WTC11 (cell line): ENCODE measurements around the gene PLCB2. TPM values are rescaled to one million over a fixed set of nuclear protein-coding genes. Genes with fewer than 3 reads are reported as not detected.

Experiments
- EMX1 ChIP-seq: fragments of 250-450 bp; sonication (Bioruptor Pico); IDR thresholded peaks from 2 replicates; pipeline ENCODE4 v1.8.0; 2021; ENCODE audit warnings: mild to moderate bottlenecking
- ESRRA ChIP-seq: sonication (generic); formaldehyde crosslinking; IDR thresholded peaks from 2 replicates; pipeline ENCODE4 v1.8.1; 2022; ENCODE audit warnings: mild to moderate bottlenecking, missing genetic modification reagents, borderline replicate concordance
- GTF2I ChIP-seq: fragments of 250-450 bp; sonication (Bioruptor Pico); conservative IDR thresholded peaks from 2 replicates; pipeline ENCODE4 v1.4.0; 2021; ENCODE audit warnings: mild to moderate bottlenecking
- JAZF1 ChIP-seq: fragments of 250-450 bp; sonication (Bioruptor Pico); IDR thresholded peaks from 2 replicates; pipeline ENCODE4 v1.9.0; 2021; ENCODE audit warnings: moderate library complexity, mild to moderate bottlenecking, inconsistent platforms
- JUN ChIP-seq: sonication (generic); formaldehyde crosslinking; IDR thresholded peaks from 2 replicates; pipeline ENCODE4 v1.8.0; 2023; ENCODE audit warnings: mild to moderate bottlenecking, missing genetic modification reagents
- NFE2L1 ChIP-seq: sonication (generic); formaldehyde crosslinking; IDR thresholded peaks from 2 replicates; pipeline ENCODE4 v1.8.1; 2023; ENCODE audit warnings: missing genetic modification reagents
- NR3C1 ChIP-seq: sonication (generic); formaldehyde crosslinking; conservative IDR thresholded peaks from 2 replicates; pipeline ENCODE4 v1.8.1; 2023; ENCODE audit warnings: low read depth, mild to moderate bottlenecking, missing genetic modification reagents
- OVOL2 ChIP-seq: fragments of 250-450 bp; sonication (Bioruptor Pico); IDR thresholded peaks from 2 replicates; pipeline ENCODE4 v1.9.0; 2021; ENCODE audit warnings: mild to moderate bottlenecking, borderline replicate concordance
- RORB ChIP-seq: fragments of 250-450 bp; sonication (Bioruptor Pico); IDR thresholded peaks from 2 replicates; pipeline ENCODE4 v1.9.0; 2021; ENCODE audit warnings: mild to moderate bottlenecking
- SOX15 ChIP-seq: fragments of 250-450 bp; sonication (Bioruptor Pico); IDR thresholded peaks from 2 replicates; pipeline ENCODE4 v1.9.0; 2021; ENCODE audit warnings: mild to moderate bottlenecking
- TEAD1 ChIP-seq: sonication (generic); formaldehyde crosslinking; IDR thresholded peaks from 2 replicates; pipeline ENCODE4 v1.8.0; 2022; ENCODE audit warnings: mild to moderate bottlenecking, missing genetic modification reagents
- ZNF232 ChIP-seq: sonication (generic); formaldehyde crosslinking; IDR thresholded peaks from 2 replicates; pipeline ENCODE4 v1.8.0; 2022; ENCODE audit warnings: mild to moderate bottlenecking, missing genetic modification reagents
- ZNF317 ChIP-seq: sonication (generic); formaldehyde crosslinking; IDR thresholded peaks from 2 replicates; pipeline ENCODE4 v1.8.1; 2023; ENCODE audit warnings: low read depth, mild to moderate bottlenecking, moderate library complexity, missing genetic modification reagents, borderline replicate concordance
- total RNA-seq: library from RNA; stranded (reverse); gene quantifications from 3 replicates; pipeline ENCODE4 v1.2.3, GENCODE V29; 2021
- TF ChIP-seq, protein P1 (sequence below): sonication (generic); formaldehyde crosslinking; IDR thresholded peaks from 2 replicates; pipeline ENCODE4 v1.8.0; 2022; ENCODE audit warnings: mild to moderate bottlenecking, missing genetic modification reagents
- TF ChIP-seq, protein P2 (sequence below): sonication (generic); formaldehyde crosslinking; IDR thresholded peaks from 2 replicates; pipeline ENCODE4 v1.8.0; 2023; ENCODE audit warnings: mild to moderate bottlenecking, missing genetic modification reagents
- TF ChIP-seq, protein P3 (sequence below): sonication (generic); formaldehyde crosslinking; IDR thresholded peaks from 2 replicates; pipeline ENCODE4 v1.8.0; 2023; ENCODE audit warnings: missing genetic modification reagents
- TF ChIP-seq, protein P4 (sequence below): sonication (generic); formaldehyde crosslinking; IDR thresholded peaks from 2 replicates; pipeline ENCODE4 v1.8.1; 2022; ENCODE audit warnings: low read depth, mild to moderate bottlenecking, moderate library complexity, missing genetic modification reagents, borderline replicate concordance
- TF ChIP-seq, protein P5 (sequence below): sonication (generic); formaldehyde crosslinking; IDR thresholded peaks from 2 replicates; pipeline ENCODE4 v1.8.0; 2022; ENCODE audit warnings: mild to moderate bottlenecking, missing genetic modification reagents
- TF ChIP-seq, protein P6 (sequence below): sonication (generic); formaldehyde crosslinking; IDR thresholded peaks from 2 replicates; pipeline ENCODE4 v1.8.1; 2022; ENCODE audit warnings: low read depth, missing genetic modification reagents, borderline replicate concordance
- TF ChIP-seq, protein P7 (sequence below): sonication (generic); formaldehyde crosslinking; IDR thresholded peaks from 2 replicates; pipeline ENCODE4 v1.8.0; 2022; ENCODE audit warnings: mild to moderate bottlenecking, missing genetic modification reagents
- TF ChIP-seq, protein P8 (sequence below): fragments of 250-450 bp; sonication (Bioruptor Pico); IDR thresholded peaks from 2 replicates; pipeline ENCODE4 v1.9.0; 2021; ENCODE audit warnings: mild to moderate bottlenecking, borderline replicate concordance

PLCB2 gene
- total RNA-seq, 1 experiment from 2014 or later = 15.2 TPM

DNA sequence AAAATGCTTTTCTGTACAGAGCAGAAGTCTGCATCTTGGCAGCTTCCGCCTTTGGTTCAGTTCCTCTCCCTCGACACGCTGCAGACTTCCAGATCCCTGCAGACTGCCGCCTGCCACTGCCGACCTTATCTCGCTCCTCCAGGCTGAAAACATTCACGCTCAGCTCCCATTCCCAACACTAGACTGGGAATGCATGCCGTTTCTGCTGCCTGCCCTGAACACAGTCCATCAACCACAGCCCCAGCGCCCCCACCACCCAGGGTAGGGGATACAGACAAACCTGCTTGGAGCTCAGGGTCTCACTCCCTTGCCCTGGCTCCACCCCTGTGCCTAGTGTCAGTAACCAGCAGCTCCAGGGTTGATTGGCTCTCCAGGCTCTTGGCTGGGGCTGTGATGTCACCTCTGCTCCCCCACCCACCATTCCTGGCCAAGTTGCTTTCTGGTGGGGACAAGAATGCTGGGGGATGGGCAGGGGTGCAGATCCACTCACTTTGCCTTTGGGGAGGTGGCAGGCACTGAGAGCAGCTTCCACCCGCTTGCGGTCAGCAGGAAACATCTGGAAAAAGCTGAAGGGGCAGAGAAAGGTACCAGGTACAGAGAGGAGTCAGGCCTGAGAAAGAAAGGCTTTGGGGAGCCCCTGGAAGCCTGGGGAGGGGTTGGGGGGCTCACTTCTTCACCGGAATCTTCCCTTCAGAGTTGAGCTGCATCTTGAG is 6.1 kb downstream of the PLCB2 start (continued):
- TF ChIP-seq JUN = no peak
- TF ChIP-seq RORB (CRISPR knock-in tag) = no peak
- no peak for TF ChIP-seq OVOL2 (CRISPR knock-in tag)
- TF ChIP-seq TEAD1 = 0 out of 2 replicates have a peak, but pooled peaks have one; percentile 25
- TF ChIP-seq ZNF317 (CRISPR knock-in tag) = no peak
- TF ChIP-seq GTF2I (CRISPR knock-in tag) = 0 out of 2 replicates have a peak, but pooled peaks have one; percentile 3
- TF ChIP-seq, protein P1, sequence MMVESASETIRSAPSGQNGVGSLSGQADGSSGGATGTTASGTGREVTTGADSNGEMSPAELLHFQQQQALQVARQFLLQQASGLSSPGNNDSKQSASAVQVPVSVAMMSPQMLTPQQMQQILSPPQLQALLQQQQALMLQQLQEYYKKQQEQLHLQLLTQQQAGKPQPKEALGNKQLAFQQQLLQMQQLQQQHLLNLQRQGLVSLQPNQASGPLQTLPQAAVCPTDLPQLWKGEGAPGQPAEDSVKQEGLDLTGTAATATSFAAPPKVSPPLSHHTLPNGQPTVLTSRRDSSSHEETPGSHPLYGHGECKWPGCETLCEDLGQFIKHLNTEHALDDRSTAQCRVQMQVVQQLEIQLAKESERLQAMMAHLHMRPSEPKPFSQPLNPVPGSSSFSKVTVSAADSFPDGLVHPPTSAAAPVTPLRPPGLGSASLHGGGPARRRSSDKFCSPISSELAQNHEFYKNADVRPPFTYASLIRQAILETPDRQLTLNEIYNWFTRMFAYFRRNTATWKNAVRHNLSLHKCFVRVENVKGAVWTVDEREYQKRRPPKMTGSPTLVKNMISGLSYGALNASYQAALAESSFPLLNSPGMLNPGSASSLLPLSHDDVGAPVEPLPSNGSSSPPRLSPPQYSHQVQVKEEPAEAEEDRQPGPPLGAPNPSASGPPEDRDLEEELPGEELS (CRISPR knock-in tag) = no peak
- TF ChIP-seq NR3C1 = no peak
- TF ChIP-seq, protein P2, sequence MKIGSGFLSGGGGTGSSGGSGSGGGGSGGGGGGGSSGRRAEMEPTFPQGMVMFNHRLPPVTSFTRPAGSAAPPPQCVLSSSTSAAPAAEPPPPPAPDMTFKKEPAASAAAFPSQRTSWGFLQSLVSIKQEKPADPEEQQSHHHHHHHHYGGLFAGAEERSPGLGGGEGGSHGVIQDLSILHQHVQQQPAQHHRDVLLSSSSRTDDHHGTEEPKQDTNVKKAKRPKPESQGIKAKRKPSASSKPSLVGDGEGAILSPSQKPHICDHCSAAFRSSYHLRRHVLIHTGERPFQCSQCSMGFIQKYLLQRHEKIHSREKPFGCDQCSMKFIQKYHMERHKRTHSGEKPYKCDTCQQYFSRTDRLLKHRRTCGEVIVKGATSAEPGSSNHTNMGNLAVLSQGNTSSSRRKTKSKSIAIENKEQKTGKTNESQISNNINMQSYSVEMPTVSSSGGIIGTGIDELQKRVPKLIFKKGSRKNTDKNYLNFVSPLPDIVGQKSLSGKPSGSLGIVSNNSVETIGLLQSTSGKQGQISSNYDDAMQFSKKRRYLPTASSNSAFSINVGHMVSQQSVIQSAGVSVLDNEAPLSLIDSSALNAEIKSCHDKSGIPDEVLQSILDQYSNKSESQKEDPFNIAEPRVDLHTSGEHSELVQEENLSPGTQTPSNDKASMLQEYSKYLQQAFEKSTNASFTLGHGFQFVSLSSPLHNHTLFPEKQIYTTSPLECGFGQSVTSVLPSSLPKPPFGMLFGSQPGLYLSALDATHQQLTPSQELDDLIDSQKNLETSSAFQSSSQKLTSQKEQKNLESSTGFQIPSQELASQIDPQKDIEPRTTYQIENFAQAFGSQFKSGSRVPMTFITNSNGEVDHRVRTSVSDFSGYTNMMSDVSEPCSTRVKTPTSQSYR (CRISPR knock-in tag) = 0 out of 2 replicates have a peak, but pooled peaks have one; percentile 33
- TF ChIP-seq, protein P3, sequence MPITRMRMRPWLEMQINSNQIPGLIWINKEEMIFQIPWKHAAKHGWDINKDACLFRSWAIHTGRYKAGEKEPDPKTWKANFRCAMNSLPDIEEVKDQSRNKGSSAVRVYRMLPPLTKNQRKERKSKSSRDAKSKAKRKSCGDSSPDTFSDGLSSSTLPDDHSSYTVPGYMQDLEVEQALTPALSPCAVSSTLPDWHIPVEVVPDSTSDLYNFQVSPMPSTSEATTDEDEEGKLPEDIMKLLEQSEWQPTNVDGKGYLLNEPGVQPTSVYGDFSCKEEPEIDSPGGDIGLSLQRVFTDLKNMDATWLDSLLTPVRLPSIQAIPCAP (CRISPR knock-in tag) = no peak
- no peak for TF ChIP-seq JAZF1
- TF ChIP-seq ESRRA = no peak
- TF ChIP-seq, protein P4, sequence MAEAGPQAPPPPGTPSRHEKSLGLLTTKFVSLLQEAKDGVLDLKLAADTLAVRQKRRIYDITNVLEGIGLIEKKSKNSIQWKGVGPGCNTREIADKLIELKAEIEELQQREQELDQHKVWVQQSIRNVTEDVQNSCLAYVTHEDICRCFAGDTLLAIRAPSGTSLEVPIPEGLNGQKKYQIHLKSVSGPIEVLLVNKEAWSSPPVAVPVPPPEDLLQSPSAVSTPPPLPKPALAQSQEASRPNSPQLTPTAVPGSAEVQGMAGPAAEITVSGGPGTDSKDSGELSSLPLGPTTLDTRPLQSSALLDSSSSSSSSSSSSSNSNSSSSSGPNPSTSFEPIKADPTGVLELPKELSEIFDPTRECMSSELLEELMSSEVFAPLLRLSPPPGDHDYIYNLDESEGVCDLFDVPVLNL (CRISPR knock-in tag) = no peak
- TF ChIP-seq SOX15 (CRISPR knock-in tag) = no peak
- TF ChIP-seq, protein P5, sequence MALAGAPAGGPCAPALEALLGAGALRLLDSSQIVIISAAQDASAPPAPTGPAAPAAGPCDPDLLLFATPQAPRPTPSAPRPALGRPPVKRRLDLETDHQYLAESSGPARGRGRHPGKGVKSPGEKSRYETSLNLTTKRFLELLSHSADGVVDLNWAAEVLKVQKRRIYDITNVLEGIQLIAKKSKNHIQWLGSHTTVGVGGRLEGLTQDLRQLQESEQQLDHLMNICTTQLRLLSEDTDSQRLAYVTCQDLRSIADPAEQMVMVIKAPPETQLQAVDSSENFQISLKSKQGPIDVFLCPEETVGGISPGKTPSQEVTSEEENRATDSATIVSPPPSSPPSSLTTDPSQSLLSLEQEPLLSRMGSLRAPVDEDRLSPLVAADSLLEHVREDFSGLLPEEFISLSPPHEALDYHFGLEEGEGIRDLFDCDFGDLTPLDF = no peak
- TF ChIP-seq, protein P6, sequence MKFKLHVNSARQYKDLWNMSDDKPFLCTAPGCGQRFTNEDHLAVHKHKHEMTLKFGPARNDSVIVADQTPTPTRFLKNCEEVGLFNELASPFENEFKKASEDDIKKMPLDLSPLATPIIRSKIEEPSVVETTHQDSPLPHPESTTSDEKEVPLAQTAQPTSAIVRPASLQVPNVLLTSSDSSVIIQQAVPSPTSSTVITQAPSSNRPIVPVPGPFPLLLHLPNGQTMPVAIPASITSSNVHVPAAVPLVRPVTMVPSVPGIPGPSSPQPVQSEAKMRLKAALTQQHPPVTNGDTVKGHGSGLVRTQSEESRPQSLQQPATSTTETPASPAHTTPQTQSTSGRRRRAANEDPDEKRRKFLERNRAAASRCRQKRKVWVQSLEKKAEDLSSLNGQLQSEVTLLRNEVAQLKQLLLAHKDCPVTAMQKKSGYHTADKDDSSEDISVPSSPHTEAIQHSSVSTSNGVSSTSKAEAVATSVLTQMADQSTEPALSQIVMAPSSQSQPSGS (CRISPR knock-in tag) = no peak
- TF ChIP-seq NFE2L1 (CRISPR knock-in tag) = no peak
- TF ChIP-seq, protein P7, sequence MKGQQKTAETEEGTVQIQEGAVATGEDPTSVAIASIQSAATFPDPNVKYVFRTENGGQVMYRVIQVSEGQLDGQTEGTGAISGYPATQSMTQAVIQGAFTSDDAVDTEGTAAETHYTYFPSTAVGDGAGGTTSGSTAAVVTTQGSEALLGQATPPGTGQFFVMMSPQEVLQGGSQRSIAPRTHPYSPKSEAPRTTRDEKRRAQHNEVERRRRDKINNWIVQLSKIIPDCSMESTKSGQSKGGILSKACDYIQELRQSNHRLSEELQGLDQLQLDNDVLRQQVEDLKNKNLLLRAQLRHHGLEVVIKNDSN (CRISPR knock-in tag) = no peak
- no peak for TF ChIP-seq ZNF232
- TF ChIP-seq, protein P8, sequence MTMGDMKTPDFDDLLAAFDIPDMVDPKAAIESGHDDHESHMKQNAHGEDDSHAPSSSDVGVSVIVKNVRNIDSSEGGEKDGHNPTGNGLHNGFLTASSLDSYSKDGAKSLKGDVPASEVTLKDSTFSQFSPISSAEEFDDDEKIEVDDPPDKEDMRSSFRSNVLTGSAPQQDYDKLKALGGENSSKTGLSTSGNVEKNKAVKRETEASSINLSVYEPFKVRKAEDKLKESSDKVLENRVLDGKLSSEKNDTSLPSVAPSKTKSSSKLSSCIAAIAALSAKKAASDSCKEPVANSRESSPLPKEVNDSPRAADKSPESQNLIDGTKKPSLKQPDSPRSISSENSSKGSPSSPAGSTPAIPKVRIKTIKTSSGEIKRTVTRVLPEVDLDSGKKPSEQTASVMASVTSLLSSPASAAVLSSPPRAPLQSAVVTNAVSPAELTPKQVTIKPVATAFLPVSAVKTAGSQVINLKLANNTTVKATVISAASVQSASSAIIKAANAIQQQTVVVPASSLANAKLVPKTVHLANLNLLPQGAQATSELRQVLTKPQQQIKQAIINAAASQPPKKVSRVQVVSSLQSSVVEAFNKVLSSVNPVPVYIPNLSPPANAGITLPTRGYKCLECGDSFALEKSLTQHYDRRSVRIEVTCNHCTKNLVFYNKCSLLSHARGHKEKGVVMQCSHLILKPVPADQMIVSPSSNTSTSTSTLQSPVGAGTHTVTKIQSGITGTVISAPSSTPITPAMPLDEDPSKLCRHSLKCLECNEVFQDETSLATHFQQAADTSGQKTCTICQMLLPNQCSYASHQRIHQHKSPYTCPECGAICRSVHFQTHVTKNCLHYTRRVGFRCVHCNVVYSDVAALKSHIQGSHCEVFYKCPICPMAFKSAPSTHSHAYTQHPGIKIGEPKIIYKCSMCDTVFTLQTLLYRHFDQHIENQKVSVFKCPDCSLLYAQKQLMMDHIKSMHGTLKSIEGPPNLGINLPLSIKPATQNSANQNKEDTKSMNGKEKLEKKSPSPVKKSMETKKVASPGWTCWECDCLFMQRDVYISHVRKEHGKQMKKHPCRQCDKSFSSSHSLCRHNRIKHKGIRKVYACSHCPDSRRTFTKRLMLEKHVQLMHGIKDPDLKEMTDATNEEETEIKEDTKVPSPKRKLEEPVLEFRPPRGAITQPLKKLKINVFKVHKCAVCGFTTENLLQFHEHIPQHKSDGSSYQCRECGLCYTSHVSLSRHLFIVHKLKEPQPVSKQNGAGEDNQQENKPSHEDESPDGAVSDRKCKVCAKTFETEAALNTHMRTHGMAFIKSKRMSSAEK (CRISPR knock-in tag) = no peak
- TF ChIP-seq EMX1 = no peak
